Heart left ventricle (tissue), 16 donors: ENCODE data around the gene DYNC1LI1. TPM values are rescaled to one million over a fixed set of nuclear protein-coding genes. Genes with fewer than 3 reads are reported as not detected.

Source experiments
- ATAC-seq, 4 donors: fragments of 200-7000 bp; cut with Tn5 transposase; one replicate each; pipeline ENCODE4 v1.9.1; 2020 to 2022; ENCODE audit warnings: moderate library complexity in 4 of 4, mild to moderate bottlenecking in 3 of 4, moderate number of reproducible peaks in 1 of 4
- DNase-seq, 5 donors: peaks; one replicate each; pipeline ENCODE4 v3.0.0-alpha.2; 2020
- H3K27ac ChIP-seq, 12 donors: fragments of 200-600 bp; sonication (generic) in 4 of 12; one replicate each; pipeline versions ENCODE4 v1.5.0 to v1.8.0; 2016 to 2022; ENCODE audit warnings: mild to moderate bottlenecking in 2 of 12
- H3K27me3 ChIP-seq, 9 donors: fragments of 200-600 bp; sonication (generic) in 2 of 9; one replicate each; pipeline versions ENCODE4 v1.5.1 to v1.8.0; 2016 to 2022; ENCODE audit warnings: mild to moderate bottlenecking in 3 of 9
- H3K36me3 ChIP-seq, 9 donors: fragments of 200-600 bp; sonication (generic) in 2 of 9; one replicate each; pipeline versions ENCODE4 v1.5.0 to v1.8.0; 2018 to 2022; ENCODE audit warnings: mild to moderate bottlenecking in 2 of 9
- H3K4me1 ChIP-seq, 12 donors: fragments of 200-600 bp; sonication (generic) in 4 of 12; one replicate each; pipeline versions ENCODE4 v1.5.0 to v1.8.0; 2016 to 2022; ENCODE audit warnings: mild to moderate bottlenecking in 3 of 12
- H3K4me3 ChIP-seq, 12 donors: fragments of 200-600 bp; sonication (generic) in 4 of 12; one replicate each; pipeline versions ENCODE4 v1.5.0 to v1.8.0; 2017 to 2022; ENCODE audit warnings: mild to moderate bottlenecking in 9 of 12, moderate library complexity in 4 of 12
- H3K9me3 ChIP-seq, 12 donors: fragments of 200-600 bp; sonication (generic) in 4 of 12; one replicate each; pipeline versions ENCODE4 v1.5.0 to v1.8.0; 2016 to 2022; ENCODE audit warnings: mild to moderate bottlenecking in 1 of 12
- CTCF ChIP-seq, 12 donors: fragments of 200-600 bp; sonication (generic) in 4 of 12; IDR thresholded peaks; one replicate each; pipeline versions ENCODE4 v1.5.0 to v1.8.0; 2018 to 2022; ENCODE audit warnings: antibody characterized with exemption in 12 of 12, mild to moderate bottlenecking in 5 of 12
- POLR2A ChIP-seq, 2 donors: fragments of 450-650 bp; IDR thresholded peaks; one replicate each; pipeline ENCODE4 v1.6.1; 2017; ENCODE audit warnings: antibody characterized with exemption in 2 of 2, mild to moderate bottlenecking in 2 of 2, moderate library complexity in 2 of 2
- WGBS, 4 donors: extraction: QIAGEN DNeasy Blood & Tissue Kit in 2 of 4; methylation state at CpG; one replicate each; pipeline versions ENCODE4 v1.1.5 to v1.1.7; 2013 to 2018; 5-methylcytosine and 5-hydroxymethylcytosine counted together
- intact Hi-C, 10 donors: fragments of 100-400 bp; cut with DNase I; formaldehyde crosslinking; loops; one replicate each; pipeline versions ENCODE4 v1.11.1 to v1.14.2; 2022
- polyA plus RNA-seq, 2 donors: library from polyadenylated mRNA; stranded (reverse); fragments of 200-250 nt; gene quantifications; one replicate each; pipeline ENCODE4 v1.2.3, GENCODE V29; 2013
- total RNA-seq, 9 donors: library from RNA; depleted of rRNA in 2 of 9; stranded (reverse); fragments of >200 nt in 2 of 9; fragmentation: NEBNext Ultra II Directional in 3 of 9; extraction: Animal tissue kit (Norgen Biotek cat#: 25700) in 3 of 9; gene quantifications; one replicate each; pipeline versions ENCODE4 v1.1.0 to v1.2.4, GENCODE V29; 2016 to 2023
- donor health status: ischemic (EF 13 %, LVEDD 7.1; RV severe dilation, severe dysfunction).
- donor health status: healthy with polysubstance abuse.
- donor health status: DM: no; HTN: yes; CAD: no.
- donor health status: DM: no; HTN: no; CAD: no.
- donor health status: ischemic (EF 25% LVEDD 6.9; RV normal size, moderate dysfunction).
- donor health status: ischemic (EF 25% LVEDD 5.7; RV mildly dilated, moderate dysfunction).
- donor health status: healthy.
- donor health status: DM: yes; HTN: yes; CAD: no.
- donor health status: ischemic (EF 35%, LVEDD 5.7; RV mildly dilated, moderate dysfunction).
- donor health status: nonischemic (EF 11% LVEDD 7.7; RV severe dilation, severe dysfunction).
- donor health status: DM: yes; HTN: yes; CAD: no.
- donor health status: PGD.
- donor health status: ischemic (EF 29% LVEDD 5.4; RV normal size, mild dysfunction).
- donor health status: nonischemic (EF 23%, LVEDD 6.1; RV moderate dilation, normal function).

Gene DYNC1LI1
- total and polyA plus RNA-seq, 11 donors: 28.8 to 65.0 (median 55.9) TPM

GRCh38 chr3:32498252-32498651, 72.4 kb downstream of the DYNC1LI1 start:
- Histone ChIP-seq H3K36me3 (peaks cover 0 to 9% (median 0%) of the 10 kb centered on the region in 9 donors), H3K4me1 (peaks cover 0 to 90% (median 27%) of the 10 kb centered on the region in 12 donors), H3K9me3 (no peaks in the 10 kb centered on the region), H3K4me3 (no peak overlapping the region), H3K27me3 (no peaks in the 10 kb centered on the region), H3K27ac (peak overlapping the region in 1 of 12 donors; percentile 71)
- TF ChIP-seq CTCF (IDR thresholded peaks at IDR 0.05) (no peak), POLR2A (IDR thresholded peaks at IDR 0.05) (no peak)
- 90 to 93% (median 91%) methylated on average over 3 of the region's 3 CpGs for WGBS, 4 donors
- DNase-seq: no peak
- no peak for ATAC-seq
- intact Hi-C loops: no loop called here

- peaks cover 0 to 22% (median 4%) of the 10 kb centered on the region in 9 donors for H3K36me3 ChIP-seq
- WGBS, 4 donors: 77 to 88% (median 78%) methylated on average over 2 of the region's 2 CpGs
- intact Hi-C loops: no loop called here
Observed at GRCh38 chr3:32495609-32496008, 75.0 kb downstream of the DYNC1LI1 start.

GRCh38 chr3:32495085-32495484, 75.6 kb downstream of the DYNC1LI1 start:
- DNase-seq (no peak), ATAC-seq (no peak)
- intact Hi-C loops: no loop called here
- no peak for TF ChIP-seq CTCF (IDR thresholded peaks at IDR 0.05)
- TF ChIP-seq POLR2A (IDR thresholded peaks at IDR 0.05): no peak
- Histone ChIP-seq H3K27me3 (no peaks in the 10 kb centered on the region), H3K36me3 (peaks cover 0 to 27% (median 4%) of the 10 kb centered on the region in 9 donors), H3K4me1 (peaks cover 0 to 73% (median 14%) of the 10 kb centered on the region in 12 donors), H3K27ac (no peak overlapping the region), H3K4me3 (no peak overlapping the region), H3K9me3 (no peaks in the 10 kb centered on the region)

More at GRCh38 chr3:32495609-32496008, 75.0 kb downstream of the DYNC1LI1 start:
- peaks cover 0 to 79% (median 17%) of the 10 kb centered on the region in 12 donors for H3K4me1 ChIP-seq
- no peaks in the 10 kb centered on the region for H3K27me3 ChIP-seq
- TF ChIP-seq POLR2A (IDR thresholded peaks at IDR 0.05) (no peak), CTCF (IDR thresholded peaks at IDR 0.05) (no peak)
- DNase-seq: no peak
- H3K4me3 ChIP-seq: no peak overlapping the region
- no peak overlapping the region for H3K27ac ChIP-seq
- no peaks in the 10 kb centered on the region for H3K9me3 ChIP-seq
- ATAC-seq: peak in 1 of 4 donors; percentile 23

- TF ChIP-seq CTCF (IDR thresholded peaks at IDR 0.05) (no peak), POLR2A (IDR thresholded peaks at IDR 0.05) (no peak)
- DNase-seq (no peak), ATAC-seq (no peak)
- intact Hi-C loops: no loop called here
- Histone ChIP-seq H3K4me3 (no peak overlapping the region), H3K27me3 (no peaks in the 10 kb centered on the region), H3K9me3 (no peaks in the 10 kb centered on the region), H3K27ac (peak overlapping the region in 1 of 12 donors; percentile 1), H3K36me3 (peaks cover 0 to 20% (median 4%) of the 10 kb centered on the region in 9 donors), H3K4me1 (peaks cover 0 to 61% (median 15%) of the 10 kb centered on the region in 12 donors)
- 63 to 76% (median 70%) methylated on average over 3 of the region's 3 CpGs for WGBS, 4 donors
Observed at GRCh38 chr3:32493437-32494414, 76.9 kb downstream of the DYNC1LI1 start.
